HL-60/S4 treated with retinoic acid at 250 ng/mL for 4 days and 3 days (cell line): ENCODE measurements around the gene STRA6.
"Not testable (repeated sequence)": the region's sequence is repeated elsewhere in the genome, so short reads cannot be mapped to it uniquely, and the experiment has no call there.

Source experiments
- in situ Hi-C: fragments of 300-500 bp; cut with MboI; formaldehyde crosslinking; loops from 2 replicates; pipeline ENCODE4 v1.7.0; 2022; ENCODE audit warnings: low sequenced_read_pairs

STRA6 gene

GRCh38 chr15:74167891-74168331 is 34.7 kb downstream of the STRA6 start:
- in situ Hi-C loops: no loop called here

GRCh38 chr15:74165461-74165860 is 37.1 kb downstream of the STRA6 start:
- in situ Hi-C loops: no loop called here

GRCh38 chr15:74162195-74162536 is 40.4 kb downstream of the STRA6 start:
- in situ Hi-C loops: not testable (repeated sequence)

- in situ Hi-C loops: not testable (repeated sequence)
Observed at GRCh38 chr15:74160390-74160789, 42.2 kb downstream of the STRA6 start.

- in situ Hi-C loops: no loop called here
Observed at GRCh38 chr15:74159773-74160172, 42.8 kb downstream of the STRA6 start.

GRCh38 chr15:74158855-74159650 is 43.5 kb downstream of the STRA6 start:
- in situ Hi-C loops: no loop called here

GRCh38 chr15:74157868-74158827 is 44.4 kb downstream of the STRA6 start:
- in situ Hi-C loops: no loop called here

- in situ Hi-C loops: no loop called here
Observed at GRCh38 chr15:74156678-74157411, 45.7 kb downstream of the STRA6 start.

GRCh38 chr15:74155766-74156417 is 46.7 kb downstream of the STRA6 start:
- in situ Hi-C loops: no loop called here

- in situ Hi-C loops: no loop called here
Observed at GRCh38 chr15:74147051-74147450, 55.5 kb downstream of the STRA6 start.

- in situ Hi-C loops: no loop called here
Observed at GRCh38 chr15:74146277-74146800, 56.2 kb downstream of the STRA6 start.

GRCh38 chr15:74144153-74144775 is 58.3 kb downstream of the STRA6 start:
- in situ Hi-C loops: no loop called here

- in situ Hi-C loops: no loop called here
Observed at GRCh38 chr15:74141591-74141990, 61.0 kb downstream of the STRA6 start.

GRCh38 chr15:74138642-74139041 is 63.9 kb downstream of the STRA6 start:
- in situ Hi-C loops: no loop called here

GRCh38 chr15:74137537-74137894 is 65.1 kb downstream of the STRA6 start:
- in situ Hi-C loops: no loop called here

- in situ Hi-C loops: no loop called here
Observed at GRCh38 chr15:74136814-74137536, 65.6 kb downstream of the STRA6 start.

GRCh38 chr15:74136540-74136813 is 66.1 kb downstream of the STRA6 start:
- in situ Hi-C loops: no loop called here

GRCh38 chr15:74135041-74135565 is 67.5 kb downstream of the STRA6 start:
- in situ Hi-C loops: no loop called here

GRCh38 chr15:74134387-74135027 is 68.1 kb downstream of the STRA6 start:
- in situ Hi-C loops: no loop called here
